Measurements from ENCODE around the gene GNAO1. TPM values are rescaled to one million over a fixed set of nuclear protein-coding genes. Genes with fewer than 3 reads are reported as not detected.
"Not testable (repeated sequence)": the region's sequence is repeated elsewhere in the genome, so short reads cannot be mapped to it uniquely, and the experiment has no call there.

The GNAO1 gene
- total RNA-seq, 2 experiments from 2014 or later: 4.2 to 4.5 TPM

- peaks cover 5% of the 10 kb centered on the region for H3K9me3 Mint-ChIP-seq
- H3K27me3 Mint-ChIP-seq: no peaks in the 10 kb centered on the region
- POLR2A ChIA-PET: no interaction called here
- H3K27ac Mint-ChIP-seq: no peak overlapping the region
- no peaks in the 10 kb centered on the region for H3K4me1 Mint-ChIP-seq
- DNase-seq: no peak
- H3K36me3 Mint-ChIP-seq (ENCODE audit: low read depth): peaks cover 77% of the 10 kb centered on the region
- CTCF ChIA-PET: interaction anchor here (1.1 to 1.5 kb wide), 2 partner anchors 10 to 13 kb away, joined by 3 to 6 read pairs; no protein-coding TSS in a partner anchor
- no peak overlapping the region for H3K4me3 Mint-ChIP-seq
Observed at GRCh38 chr16:56388209-56388608, 196.9 kb downstream of the GNAO1 start.

- Mint-ChIP-seq H3K27me3 (no peaks in the 10 kb centered on the region), H3K36me3 (ENCODE audit: low read depth) (peaks cover 73% of the 10 kb centered on the region), H3K4me3 (no peak overlapping the region), H3K4me1 (no peaks in the 10 kb centered on the region), H3K27ac (no peak overlapping the region), H3K9me3 (no peaks in the 10 kb centered on the region)
- ChIA-PET POLR2A (no interaction called here), CTCF (interaction anchor here (1.4 kb wide), 1 partner anchor 24 kb away, joined by 3 read pairs; no protein-coding TSS in a partner anchor)
- DNase-seq: no peak
Observed at GRCh38 chr16:56389554-56389953, 198.3 kb downstream of the GNAO1 start.

- H3K9me3 Mint-ChIP-seq, H3K4me3 Mint-ChIP-seq, CTCF ChIA-PET, H3K27ac Mint-ChIP-seq, H3K27me3 Mint-ChIP-seq, H3K4me1 Mint-ChIP-seq, DNase-seq, POLR2A ChIA-PET: not testable (repeated sequence)
- peaks cover 68% of the 10 kb centered on the region for H3K36me3 Mint-ChIP-seq (ENCODE audit: low read depth)
Observed at GRCh38 chr16:56396724-56397123, 205.4 kb downstream of the GNAO1 start.

- H3K27me3 Mint-ChIP-seq: no peaks in the 10 kb centered on the region
- H3K9me3 Mint-ChIP-seq: no peaks in the 10 kb centered on the region
- peaks cover 59% of the 10 kb centered on the region for H3K36me3 Mint-ChIP-seq (ENCODE audit: low read depth)
- DNase-seq: no peak
- POLR2A ChIA-PET: no interaction called here
- H3K27ac Mint-ChIP-seq: no peak overlapping the region
- H3K4me1 Mint-ChIP-seq: no peaks in the 10 kb centered on the region
- H3K4me3 Mint-ChIP-seq: no peak overlapping the region
- CTCF ChIA-PET: no interaction called here
Observed at GRCh38 chr16:56399047-56399446, 207.8 kb downstream of the GNAO1 start.

- H3K36me3 Mint-ChIP-seq (ENCODE audit: low read depth): peaks cover 60% of the 10 kb centered on the region
- DNase-seq: no peak
- no peak overlapping the region for H3K27ac Mint-ChIP-seq
- no peaks in the 10 kb centered on the region for H3K4me1 Mint-ChIP-seq
- no peaks in the 10 kb centered on the region for H3K9me3 Mint-ChIP-seq
- no peaks in the 10 kb centered on the region for H3K27me3 Mint-ChIP-seq
- POLR2A ChIA-PET: no interaction called here
- CTCF ChIA-PET: no interaction called here
- no peak overlapping the region for H3K4me3 Mint-ChIP-seq
Observed at GRCh38 chr16:56399486-56399885, 208.2 kb downstream of the GNAO1 start.

- ChIA-PET POLR2A (no interaction called here), CTCF (interaction anchor here (1.5 kb wide), 1 partner anchor 13 kb away, joined by 6 read pairs; no protein-coding TSS in a partner anchor)
- Mint-ChIP-seq H3K27ac (no peak overlapping the region), H3K36me3 (ENCODE audit: low read depth) (peaks cover 58% of the 10 kb centered on the region), H3K4me1 (peaks cover under 1% of the 10 kb centered on the region), H3K9me3 (no peaks in the 10 kb centered on the region), H3K27me3 (no peaks in the 10 kb centered on the region), H3K4me3 (no peak overlapping the region)
- no peak for DNase-seq
Observed at GRCh38 chr16:56400458-56400857, 209.2 kb downstream of the GNAO1 start.

GRCh38 chr16:56401482-56401881 lies 210.2 kb downstream of the GNAO1 start:
- Mint-ChIP-seq H3K27ac (no peak overlapping the region), H3K4me3 (no peak overlapping the region), H3K27me3 (no peaks in the 10 kb centered on the region), H3K4me1 (peaks cover 4% of the 10 kb centered on the region), H3K36me3 (ENCODE audit: low read depth) (peaks cover 50% of the 10 kb centered on the region), H3K9me3 (no peaks in the 10 kb centered on the region)
- ChIA-PET CTCF (interaction anchor here (0.6 to 1.5 kb wide), 3 partner anchors 14 to 838 kb away, joined by 3 to 6 read pairs (median 3); no protein-coding TSS in a partner anchor), POLR2A (no interaction called here)
- DNase-seq: peak; percentile 18

GRCh38 chr16:56405977-56406672 lies 214.8 kb downstream of the GNAO1 start:
- DNase-seq: no peak
- Mint-ChIP-seq H3K4me1 (peaks cover 4% of the 10 kb centered on the region), H3K9me3 (no peaks in the 10 kb centered on the region), H3K27me3 (no peaks in the 10 kb centered on the region), H3K4me3 (no peak overlapping the region), H3K27ac (no peak overlapping the region), H3K36me3 (ENCODE audit: low read depth) (peaks cover 45% of the 10 kb centered on the region)
- ChIA-PET CTCF (no interaction called here), POLR2A (no interaction called here)

Small RNAs within 50 kb of the gene (microRNA-seq; reads per million reads assigned to microRNA genes)
- not detected for gene MIR3935 (ENCODE audit: borderline microRNAs expressed, borderline replicate concordance)

Other genes starting within 250 kb of the GNAO1 start
- 10 to 100 TPM; 52.5 to 58.5 TPM for gene AMFR, start 234.1 kb downstream of the GNAO1 start, total RNA-seq